Pulmonary artery endothelial cell (primary cell): ENCODE results near the gene COMMD3. TPM values are rescaled to one million over a fixed set of nuclear protein-coding genes. Genes with fewer than 3 reads are reported as not detected.
"Not testable (repeated sequence)": the region's sequence is repeated elsewhere in the genome, so short reads cannot be mapped to it uniquely, and the experiment has no call there.

ENCODE experiments used
- DNase-seq: peaks from one replicate; pipeline ENCODE4 v3.0.0-alpha.2; 2011; ENCODE audit warnings: low read depth, low spot score
- total RNA-seq: library from RNA; depleted of rRNA; stranded (reverse); fragments of >200 nt; gene quantifications from 2 replicates; pipeline ENCODE4 v1.2.3, GENCODE V29; 2014

Gene COMMD3
- total RNA-seq = 37.1 and 38.3 TPM in 2 replicates

DNA sequence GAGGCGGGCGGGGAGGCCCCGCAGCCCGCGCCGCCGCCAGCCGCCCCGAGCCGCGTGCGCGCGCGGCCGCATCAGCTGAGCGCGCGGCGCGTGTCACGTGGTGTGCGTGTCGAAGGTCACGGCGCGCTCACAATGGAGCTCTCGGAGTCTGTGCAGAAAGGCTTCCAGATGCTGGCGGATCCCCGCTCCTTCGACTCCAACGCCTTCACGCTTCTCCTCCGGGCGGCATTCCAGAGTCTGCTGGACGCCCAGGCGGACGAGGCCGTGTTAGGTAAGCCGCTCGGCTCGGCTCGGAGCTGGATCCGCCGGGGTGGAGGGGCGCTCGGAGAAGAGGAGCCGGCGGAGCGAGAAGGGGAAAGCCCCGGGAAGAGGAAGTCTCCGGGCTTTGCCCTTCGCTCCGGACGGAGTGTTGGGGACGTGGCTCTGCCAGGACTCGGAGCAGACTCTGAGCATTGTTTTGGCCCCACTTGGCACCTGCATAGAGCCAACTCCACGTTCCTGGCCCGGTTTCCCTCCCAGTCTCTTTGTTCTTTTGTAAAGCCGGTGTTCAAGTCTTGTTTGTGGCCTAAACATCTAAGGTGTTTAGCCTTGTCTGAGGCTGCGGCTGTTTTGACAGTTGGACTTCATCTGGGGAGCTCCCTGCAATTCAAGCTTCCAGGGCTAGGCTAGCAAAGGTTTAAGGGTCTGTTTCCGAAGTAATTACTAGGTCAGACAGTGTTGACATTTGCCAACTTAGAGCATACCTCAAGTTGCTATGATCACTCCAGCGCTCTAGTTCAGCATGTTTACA, at the start of gene COMMD3:
Gene COMMD3, plus strand, starts transcription at position 103 of the 790 bp plus-strand sequence. Its CDS starts 30 bp downstream, at position 133.
- no peak for DNase-seq

DNA sequence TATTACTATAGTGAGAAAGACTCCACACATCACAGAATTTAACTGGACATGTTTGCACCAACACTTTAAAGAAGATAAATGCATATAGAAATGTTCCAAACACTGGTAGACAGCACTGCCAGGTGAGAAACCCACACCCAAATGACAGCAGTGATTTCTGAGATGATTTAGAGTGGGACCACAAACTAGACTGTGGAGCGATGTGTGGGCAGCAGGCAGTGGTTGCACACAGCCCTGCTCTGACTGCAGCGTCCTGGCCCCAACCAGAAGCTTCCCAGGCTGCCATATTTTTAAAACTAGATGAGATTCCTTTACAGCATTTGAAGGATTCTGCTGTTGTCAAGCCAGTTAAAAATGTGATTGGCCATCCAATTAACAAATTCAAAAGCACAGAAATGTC, 47.7 kb upstream of the COMMD3 start:
- DNase-seq = no peak

DNA sequence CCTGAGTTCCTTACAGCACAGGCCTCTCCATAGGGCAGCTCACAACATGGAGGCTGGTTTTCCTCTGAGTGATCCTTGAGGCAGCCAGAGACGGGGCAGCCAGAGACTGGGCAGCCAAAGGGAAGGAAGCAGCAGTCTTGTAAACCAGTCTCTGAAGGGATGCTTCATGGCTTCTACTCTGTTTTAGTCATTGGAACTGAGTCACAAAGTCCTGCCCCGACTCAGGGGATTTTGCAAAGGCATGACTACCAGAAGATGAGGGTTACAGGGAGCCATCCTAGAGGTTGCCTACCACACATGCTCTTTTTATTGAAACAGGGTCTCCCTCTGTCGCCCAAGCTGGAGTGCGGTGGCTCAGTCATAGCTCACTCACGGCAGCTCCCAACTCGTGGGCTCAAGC, 44.4 kb upstream of the COMMD3 start:
- DNase-seq = no peak

- DNase-seq = no peak
Measured at GRCh38 chr10:22278441-22278782, 37.8 kb upstream of the COMMD3 start.

- DNase-seq = no peak
Measured at GRCh38 chr10:22280078-22280477, 36.1 kb upstream of the COMMD3 start.

DNA sequence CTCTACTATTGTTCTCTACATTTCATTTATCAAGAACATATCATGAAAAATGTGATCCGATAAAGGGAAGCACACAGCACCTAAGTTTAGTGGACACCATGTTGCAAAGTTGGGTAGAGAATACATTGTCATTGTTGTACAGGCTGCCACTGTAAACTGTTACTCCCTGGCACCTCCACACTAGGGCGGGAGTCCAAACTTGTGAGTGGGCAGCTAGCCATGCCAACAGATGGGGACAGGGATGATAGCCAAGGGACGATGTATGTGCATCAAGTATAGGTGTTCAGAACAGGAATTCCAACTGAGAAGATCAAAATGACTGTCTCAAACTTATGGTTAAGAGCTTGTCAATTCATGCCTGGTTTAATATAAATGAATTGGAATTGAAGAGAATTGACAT, 31.1 kb upstream of the COMMD3 start:
- DNase-seq = no peak

DNA sequence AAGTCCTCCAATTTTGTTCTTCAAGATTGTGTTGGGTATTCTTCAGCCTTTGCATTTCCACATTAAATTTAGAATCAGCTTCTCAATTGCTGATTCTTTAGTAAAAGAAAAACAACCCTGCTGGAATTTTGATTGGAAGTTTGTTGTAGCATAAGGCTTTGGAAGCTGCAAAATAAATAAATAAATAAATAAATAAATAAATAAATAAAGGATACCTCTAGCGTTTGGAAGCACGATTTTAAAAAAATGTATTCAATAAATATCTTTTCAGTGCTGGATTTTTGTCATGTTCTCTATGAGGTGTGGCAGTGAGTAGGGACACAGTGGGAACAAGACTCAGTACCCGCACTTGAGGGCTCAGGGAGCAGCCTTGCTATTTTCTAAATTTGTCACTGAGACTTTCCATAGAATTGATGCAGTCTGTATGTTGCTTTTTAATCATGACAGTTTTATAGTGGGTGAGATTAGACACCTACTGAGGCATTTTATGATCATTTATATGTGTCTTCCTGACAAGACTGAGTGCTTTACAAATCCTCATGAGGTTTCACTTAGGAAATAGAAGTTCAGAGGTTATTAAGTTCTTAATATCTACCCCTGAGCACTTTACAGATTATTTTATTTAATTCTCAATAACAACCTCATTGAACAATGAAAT, 22.3 kb upstream of the COMMD3 start:
- no peak for DNase-seq

DNA sequence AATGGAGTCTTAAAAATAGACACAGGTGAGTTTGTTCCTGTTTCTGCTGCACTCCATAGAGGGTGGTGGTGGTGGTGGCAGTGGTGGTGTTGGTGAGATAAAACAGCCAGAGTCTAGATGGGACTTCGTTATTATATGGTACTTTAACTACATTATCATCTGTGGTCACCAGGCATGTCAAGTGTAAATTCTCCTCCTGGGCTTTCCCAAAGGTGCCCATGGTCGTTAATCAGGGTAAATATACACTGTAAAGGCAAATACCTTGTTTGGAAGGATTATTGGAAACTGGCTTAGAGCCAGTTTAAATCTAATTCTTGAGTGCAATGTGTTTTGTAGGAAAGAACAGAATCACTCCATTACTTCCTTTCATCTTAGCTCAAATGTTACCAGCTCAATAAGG, 21.5 kb upstream of the COMMD3 start:
- DNase-seq = no peak

DNA sequence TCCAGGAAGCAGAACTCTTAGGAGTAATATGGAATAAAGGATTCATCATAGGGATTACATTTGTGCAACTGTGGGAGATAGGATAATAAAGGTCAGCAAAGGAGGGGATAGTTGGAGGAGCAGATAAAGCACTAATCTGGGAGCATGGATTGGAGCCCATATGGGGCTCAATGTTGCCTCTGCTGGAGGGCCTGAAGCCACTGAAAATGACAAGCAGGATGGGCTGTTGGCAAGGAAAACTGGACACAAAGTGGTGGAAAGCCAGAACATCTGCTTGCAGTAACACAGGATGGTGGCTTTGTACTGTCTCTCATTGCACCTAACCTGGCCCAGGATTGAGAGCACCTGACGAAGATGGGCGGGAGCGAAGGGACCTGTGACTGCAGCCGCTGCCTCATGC, 15.0 kb upstream of the COMMD3 start:
- DNase-seq = no peak

- DNase-seq = no peak
Measured at GRCh38 chr10:22303461-22303860, 12.7 kb upstream of the COMMD3 start.

DNA sequence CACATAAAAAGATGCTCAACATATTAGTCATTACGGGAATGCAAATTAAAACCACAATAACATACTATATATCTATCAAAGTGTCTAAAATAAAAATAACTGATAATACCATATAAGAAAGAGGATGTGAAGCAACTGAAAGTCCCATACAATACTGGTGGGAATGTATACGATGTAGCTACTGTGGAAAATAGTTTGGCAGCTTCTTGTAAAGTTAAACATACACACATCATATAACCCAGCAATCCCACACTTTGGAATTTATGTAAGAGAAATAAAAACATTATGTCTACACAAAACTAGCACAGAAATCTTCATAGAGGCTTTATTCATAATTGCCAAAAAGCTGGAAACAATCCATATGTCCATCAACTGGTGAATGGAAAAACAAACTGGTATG, 10.5 kb upstream of the COMMD3 start:
- DNase-seq = no peak

- DNase-seq = no peak
Measured at GRCh38 chr10:22308390-22308789, 7.8 kb upstream of the COMMD3 start.

GRCh38 chr10:22309180-22310000, 6.8 kb upstream of the COMMD3 start:
- no peak for DNase-seq

GRCh38 chr10:22310012-22310411, 6.2 kb upstream of the COMMD3 start:
- DNase-seq = not testable (repeated sequence)

DNA sequence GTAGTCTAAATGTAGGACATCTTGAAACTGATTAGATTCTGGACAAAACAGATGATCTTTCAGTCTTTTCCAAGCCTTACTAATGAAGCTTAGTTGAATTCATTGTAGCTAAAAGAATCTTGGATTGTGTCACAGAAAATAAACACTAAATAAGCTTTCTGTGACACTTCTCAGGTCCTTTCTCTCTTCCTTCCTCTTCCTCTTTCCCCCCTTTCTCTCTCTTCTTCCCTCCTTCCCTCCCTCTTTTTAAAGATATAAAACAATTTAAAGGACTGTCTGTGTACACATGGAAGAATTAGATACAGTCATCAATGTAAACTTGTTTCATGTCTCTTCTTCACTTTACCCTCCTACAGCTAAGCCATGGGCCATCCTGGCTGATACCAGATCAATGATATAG, 5.3 kb upstream of the COMMD3 start:
- DNase-seq = no peak

- no peak for DNase-seq
Measured at GRCh38 chr10:22314852-22315251, 1.3 kb upstream of the COMMD3 start.

DNA sequence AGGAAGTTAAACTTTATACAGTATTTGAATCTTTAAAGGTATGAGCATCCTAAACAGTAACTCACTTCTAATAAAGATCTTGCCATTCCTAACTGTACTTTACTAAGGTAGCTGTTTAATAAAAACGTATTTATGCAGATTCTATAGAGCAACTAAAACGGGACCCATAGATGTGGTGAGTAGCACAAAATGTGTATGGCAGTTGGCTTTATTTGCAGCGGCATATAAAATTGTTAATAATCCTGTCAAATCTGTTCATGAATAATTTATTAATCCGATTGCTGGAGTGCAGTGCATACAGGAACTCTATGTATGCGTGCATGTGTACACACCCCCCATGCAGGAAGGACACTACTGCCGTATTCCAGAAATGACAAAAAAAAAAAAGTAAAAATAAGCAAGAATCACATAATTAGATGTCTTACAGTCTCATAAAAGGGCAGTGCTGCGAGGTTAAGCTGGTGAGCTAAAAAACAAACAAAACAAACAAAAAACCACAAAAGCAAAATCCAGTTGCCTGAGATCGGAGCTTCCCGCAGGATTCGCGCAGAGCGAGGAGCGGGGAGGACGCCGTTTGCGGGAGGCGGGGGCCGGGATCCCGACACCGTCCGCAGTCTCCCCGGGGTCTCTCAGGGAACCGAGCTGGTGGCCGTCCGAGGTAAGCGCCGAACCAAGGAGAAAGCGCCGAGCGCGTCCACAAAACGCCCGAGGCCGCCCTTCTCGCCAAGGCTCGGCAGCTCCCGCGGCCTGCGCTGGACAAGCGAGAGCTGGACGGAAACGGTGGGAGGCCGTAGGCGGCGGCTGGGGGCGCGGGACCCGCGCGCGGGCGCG, 518 bp upstream of the COMMD3 start:
- no peak for DNase-seq

DNA sequence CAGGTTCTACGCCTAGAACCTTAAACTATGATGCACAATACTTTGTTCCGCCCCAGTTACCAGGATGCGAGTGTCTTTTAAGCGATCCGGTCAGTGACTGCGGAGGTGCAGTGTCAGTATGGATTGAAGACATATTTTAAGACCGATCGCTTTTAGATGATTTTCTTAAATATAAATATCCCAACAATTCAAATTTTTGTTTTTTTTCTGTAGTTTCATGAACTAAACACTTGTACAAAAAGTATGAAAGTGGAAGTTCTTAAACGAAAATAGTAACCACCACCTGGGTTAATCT, 835 bp downstream of the COMMD3 start:
- DNase-seq = no peak

GRCh38 chr10:22317771-22318565, 1.8 kb downstream of the COMMD3 start:
- DNase-seq = no peak

GRCh38 chr10:22318772-22319171, 2.6 kb downstream of the COMMD3 start:
- no peak for DNase-seq

DNA sequence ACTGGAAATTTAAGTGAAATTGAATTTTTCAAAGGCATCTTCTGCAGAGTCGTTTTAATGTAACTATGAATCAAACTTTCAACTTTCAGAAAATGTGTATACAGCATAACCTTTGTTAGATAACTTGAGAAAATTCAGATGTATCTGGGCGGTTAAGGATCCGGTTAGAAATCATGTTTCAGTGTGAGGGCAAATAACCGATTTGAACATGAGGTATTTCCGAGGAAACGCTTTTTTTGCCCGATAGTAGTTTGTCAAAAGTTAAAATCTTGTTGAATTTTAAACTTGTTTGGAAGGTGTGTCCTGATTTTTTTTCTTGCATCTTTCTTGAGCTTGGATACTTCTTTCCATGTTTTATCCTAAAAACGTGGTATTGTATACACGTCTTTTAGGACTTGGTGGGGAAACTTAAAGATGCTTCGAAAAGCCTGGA, 3.4 kb downstream of the COMMD3 start:
- no peak for DNase-seq
